HepG2 (cell line): ENCODE measurements around the gene PDE4D. TPM values are rescaled to one million over a fixed set of nuclear protein-coding genes. Genes with fewer than 3 reads are reported as not detected.

Experiments used
- ATAC-seq: fragments of 200-7000 bp; cut with Tn5 transposase; 3 replicates; pipeline ENCODE4 v1.9.1; 2020; ENCODE audit warnings: mild to moderate bottlenecking, moderate library complexity
- BruUV-seq: library from RNA; stranded (reverse); fragments of 400-500 nt; replicated peaks from 2 replicates; lab custom pipeline; 2021; lab: Mats Ljungman, UMichigan
- CTCF ChIA-PET: fragments of 300-600 bp; formaldehyde crosslinking; extraction: SDS; loops from one replicate; lab custom pipeline; 2021; ENCODE audit warnings: low total read pairs, inconsistent platforms, low intra/inter-chr PET ratio; lab: Yijun Ruan, JAX
- POLR2A ChIA-PET: fragments of 350-600 bp; sonication (Branson Sonifier 250); formaldehyde crosslinking; loops from one replicate; lab custom pipeline; 2020; ENCODE audit warnings: antibody characterized with exemption, inconsistent platforms; lab: Yijun Ruan, JAX
- DNase-seq: peaks from one replicate; pipeline ENCODE4 v3.0.0-alpha.2; 2015; ENCODE audit warnings: low spot score
- FAIRE-seq: peaks from 3 replicates; lab custom pipeline; 2011; peaks lifted over from hg19 to GRCh38; lab: Jason Lieb, UNC
- H2AFZ ChIP-seq: one replicate; pipeline ENCODE4 v1.6.1; 2011; ENCODE audit warnings: low read length, inconsistent platforms
- H3K27ac ChIP-seq: fragments of 300-600 bp; 3 replicates; pipeline ENCODE4 v1.8.0; 2011; ENCODE audit warnings: mixed run types, mild to moderate bottlenecking, mixed read lengths, low read length, inconsistent platforms; ENCODE audit not compliant: insufficient read depth; ENCODE audit errors: extremely low read length
- H3K27me3 ChIP-seq, 2 experiments: fragments of 200-600 bp in 1 of 2; 2 replicates in 1 of 2; 3 replicates in 1 of 2; pipeline versions ENCODE4 v1.6.0 to v1.8.0; 2011; ENCODE audit warnings: low read length in 2 of 2, mild to moderate bottlenecking in 2 of 2, moderate library complexity in 2 of 2, inconsistent platforms in 1 of 2; ENCODE audit not compliant: insufficient read depth in 2 of 2, control insufficient read depth in 1 of 2
- H3K36me3 ChIP-seq, 2 experiments: fragments of 200-600 bp in 1 of 2; replicated peaks in 1 of 2; 2 replicates in 1 of 2; 3 replicates in 1 of 2; pipeline versions ENCODE4 v1.5.1 to v1.8.0; 2011; ENCODE audit warnings: low read length in 2 of 2, inconsistent platforms in 1 of 2; ENCODE audit not compliant: insufficient read depth in 2 of 2, control insufficient read depth in 1 of 2
- H3K4me1 ChIP-seq: 2 replicates; pipeline ENCODE4 v1.5.1; 2012; ENCODE audit warnings: low read length, inconsistent platforms; ENCODE audit not compliant: insufficient read depth
- H3K4me2 ChIP-seq: 2 replicates; pipeline ENCODE4 v1.6.0; 2011; ENCODE audit warnings: low read depth, low read length, inconsistent platforms
- H3K4me3 ChIP-seq, 3 experiments: fragments of 200-600 bp in 1 of 3; sonication (generic), shearing (Covaris generic) in 1 of 3; replicated peaks in 1 of 3; 2 replicates each; pipeline ENCODE4 v1.5.1; 2011 to 2016; ENCODE audit warnings: low read length in 3 of 3, inconsistent platforms in 2 of 3, low read depth in 2 of 3, mild to moderate bottlenecking in 2 of 3, control low read depth in 1 of 3, mixed read lengths in 1 of 3; ENCODE audit not compliant: insufficient read depth in 1 of 3
- H3K79me2 ChIP-seq: one replicate; pipeline ENCODE4 v1.6.1; 2011; ENCODE audit warnings: low read length, inconsistent platforms; ENCODE audit not compliant: insufficient read depth
- H3K9ac ChIP-seq: 2 replicates; pipeline ENCODE4 v1.6.0; 2011; ENCODE audit warnings: mild to moderate bottlenecking, low read depth, low read length, inconsistent platforms; ENCODE audit not compliant: insufficient read depth
- H3K9me3 ChIP-seq: 2 replicates; pipeline ENCODE4 v1.5.1; 2012; ENCODE audit warnings: mild to moderate bottlenecking, low read length
- H4K20me1 ChIP-seq: 2 replicates; pipeline ENCODE4 v1.6.0; 2011; ENCODE audit warnings: inconsistent platforms, mild to moderate bottlenecking, low read length, moderate library complexity; ENCODE audit not compliant: insufficient read depth
- FOXO1 ChIP-seq: sonication (generic); formaldehyde crosslinking; IDR thresholded peaks from 2 replicates; pipeline ENCODE4 v1.4.0; 2020; ENCODE audit warnings: missing genetic modification reagents
- KLF11 ChIP-seq: IDR thresholded peaks from 2 replicates; pipeline ENCODE4 v1.6.1; 2016; ENCODE audit warnings: missing compliant biosample characterization
- SMC3 ChIP-seq: IDR thresholded peaks from 2 replicates; pipeline ENCODE4 v1.6.1; 2011; ENCODE audit warnings: low read length, improper control_type of control experiment
- STAG1 ChIP-seq: sonication (generic); formaldehyde crosslinking; IDR thresholded peaks from 2 replicates; pipeline ENCODE4 v1.4.0; 2020; ENCODE audit warnings: missing genetic modification reagents
- ZNF790 ChIP-seq: sonication (generic); formaldehyde crosslinking; IDR thresholded peaks from 2 replicates; pipeline ENCODE4 v1.8.0; 2022; ENCODE audit warnings: missing genetic modification reagents, mild to moderate bottlenecking, borderline replicate concordance
- WGBS: methylation state at CpG from one replicate; pipeline ENCODE4 v1.1.6; 2017; ENCODE audit warnings: low lambda C conversion rate; 5-methylcytosine and 5-hydroxymethylcytosine counted together
- in situ Hi-C: cut with HindIII; loops from 2 replicates; pipeline ENCODE4 v1.10.0; 2017; ENCODE audit warnings: low pct_unique_long_range_greater_than_20kb; ENCODE audit not compliant: extremely low pct_ligation_motif_present
- intact Hi-C: fragments of 100-400 bp; cut with micrococcal nuclease; formaldehyde crosslinking; loops from one replicate; pipeline ENCODE4 v1.10.0; 2022; ENCODE audit not compliant: unreplicated experiment
- polyA plus RNA-seq, 8 experiments: library from polyadenylated mRNA; depleted of rRNA in 3 of 8; stranded (reverse) in 7 of 8; unstranded in 1 of 8; fragments of >200 nt; fragmentation: Illumina TruSeq in 4 of 8; extraction: Trizol in 4 of 8; gene quantifications; 2 replicates each; pipeline versions ENCODE4 v1.2.1 to v1.2.3, GENCODE V29; 2011 to 2016; ENCODE audit warnings: low read depth in 4 of 8, missing spikeins in 1 of 8, mixed read lengths in 1 of 8; ENCODE audit not compliant: insufficient read depth in 1 of 8
- total RNA-seq, 5 experiments: library from RNA; depleted of rRNA; stranded (reverse); fragments of >200 nt; fragmentation: Illumina TruSeq; extraction: Trizol; gene quantifications; 2 replicates each; pipeline ENCODE4 v1.2.3, GENCODE V29; 2016; ENCODE audit warnings: low read depth in 1 of 5
- TF ChIP-seq, protein P1 (sequence below), 2 experiments: fragments of 450-650 bp in 1 of 2; sonication (generic) in 1 of 2; formaldehyde crosslinking in 1 of 2; IDR thresholded peaks; 2 replicates each; pipeline versions ENCODE4 v1.6.1 to v1.8.0; 2016 to 2022; ENCODE audit warnings: antibody characterized with exemption in 1 of 2, mild to moderate bottlenecking in 1 of 2, missing genetic modification reagents in 1 of 2
- TF ChIP-seq, protein P2 (sequence below): sonication (generic); formaldehyde crosslinking; IDR thresholded peaks from 2 replicates; pipeline ENCODE4 v1.5.0; 2020; ENCODE audit warnings: mild to moderate bottlenecking, missing genetic modification reagents, moderate library complexity

The PDE4D gene
- total and polyA plus RNA-seq, 2 of the 13 experiments (the other 11 are each of a cell fraction or from before 2014, with no cell fraction given), result 7.0 to 12.2 TPM

DNA sequence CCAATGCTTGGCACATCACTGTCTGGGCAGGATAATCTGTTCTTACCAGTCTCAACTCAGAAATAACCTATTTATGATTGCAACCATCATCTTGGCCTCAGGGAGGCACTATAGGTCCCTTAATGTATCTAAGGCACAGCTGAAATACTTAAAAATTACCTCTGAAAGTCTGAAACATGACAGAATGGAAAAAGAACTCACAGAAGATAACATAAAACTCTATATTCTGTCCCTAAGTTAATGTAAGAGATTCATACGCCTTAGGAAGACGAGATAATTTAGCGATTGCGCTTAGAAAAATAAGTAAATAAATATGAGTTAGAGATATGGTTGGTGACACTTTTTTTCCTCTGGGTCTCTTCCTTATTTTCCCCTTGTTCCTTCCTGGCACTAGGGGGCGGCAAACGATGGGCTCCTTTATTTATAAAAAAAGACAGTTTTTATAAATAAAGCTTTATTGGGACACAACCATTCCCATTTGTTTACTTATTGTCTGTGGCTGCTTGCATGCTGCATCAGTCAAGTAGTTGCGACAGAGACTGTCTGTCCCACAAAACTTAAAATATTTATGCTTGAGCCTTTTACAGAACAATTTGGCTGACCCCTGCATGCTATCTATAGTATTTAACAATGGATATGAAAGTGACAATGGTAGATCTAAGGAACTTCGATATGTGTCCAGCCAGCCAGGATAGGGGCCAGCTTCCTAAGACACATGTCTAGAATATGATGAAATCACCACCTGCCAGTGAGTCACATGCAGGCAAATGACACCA is 79.6 kb downstream of the PDE4D start:
- H3K4me2 ChIP-seq, result peak overlapping the region; percentile 27; the same call in 1 of the 2 replicates
- CTCF ChIA-PET, result interaction anchor here (1.1 to 2.1 kb wide), 6 partner anchors 14 to 865 kb away, joined by 3 to 6 read pairs (median 4); no protein-coding TSS in a partner anchor
- no peaks in the 10 kb centered on the region for H3K36me3 ChIP-seq
- H3K4me3 ChIP-seq, result no peak overlapping the region; a peak in 1 of 6 replicates
- H3K27ac ChIP-seq, result no peak overlapping the region
- ATAC-seq (peak; percentile 44; the same call in 1 of the 3 replicates), FAIRE-seq (no peak), DNase-seq (peak; percentile 30)
- POLR2A ChIA-PET, result no interaction called here
- H3K27me3 ChIP-seq, result no peaks in the 10 kb centered on the region
- BruUV-seq, result no TSS peak
- intact Hi-C loops, result loop anchor here (1.0 to 10.0 kb wide), 5 partner anchors 348 to 835 kb away; no protein-coding TSS in a partner anchor
- H2AFZ ChIP-seq, result no peak overlapping the region
- TF ChIP-seq STAG1 (CRISPR knock-in tag), result peak; percentile 67
- TF ChIP-seq SMC3, result peak; percentile 36
- no peak for TF ChIP-seq FOXO1
- TF ChIP-seq KLF11 (CRISPR knock-in tag), result no peak
- TF ChIP-seq, protein P1, sequence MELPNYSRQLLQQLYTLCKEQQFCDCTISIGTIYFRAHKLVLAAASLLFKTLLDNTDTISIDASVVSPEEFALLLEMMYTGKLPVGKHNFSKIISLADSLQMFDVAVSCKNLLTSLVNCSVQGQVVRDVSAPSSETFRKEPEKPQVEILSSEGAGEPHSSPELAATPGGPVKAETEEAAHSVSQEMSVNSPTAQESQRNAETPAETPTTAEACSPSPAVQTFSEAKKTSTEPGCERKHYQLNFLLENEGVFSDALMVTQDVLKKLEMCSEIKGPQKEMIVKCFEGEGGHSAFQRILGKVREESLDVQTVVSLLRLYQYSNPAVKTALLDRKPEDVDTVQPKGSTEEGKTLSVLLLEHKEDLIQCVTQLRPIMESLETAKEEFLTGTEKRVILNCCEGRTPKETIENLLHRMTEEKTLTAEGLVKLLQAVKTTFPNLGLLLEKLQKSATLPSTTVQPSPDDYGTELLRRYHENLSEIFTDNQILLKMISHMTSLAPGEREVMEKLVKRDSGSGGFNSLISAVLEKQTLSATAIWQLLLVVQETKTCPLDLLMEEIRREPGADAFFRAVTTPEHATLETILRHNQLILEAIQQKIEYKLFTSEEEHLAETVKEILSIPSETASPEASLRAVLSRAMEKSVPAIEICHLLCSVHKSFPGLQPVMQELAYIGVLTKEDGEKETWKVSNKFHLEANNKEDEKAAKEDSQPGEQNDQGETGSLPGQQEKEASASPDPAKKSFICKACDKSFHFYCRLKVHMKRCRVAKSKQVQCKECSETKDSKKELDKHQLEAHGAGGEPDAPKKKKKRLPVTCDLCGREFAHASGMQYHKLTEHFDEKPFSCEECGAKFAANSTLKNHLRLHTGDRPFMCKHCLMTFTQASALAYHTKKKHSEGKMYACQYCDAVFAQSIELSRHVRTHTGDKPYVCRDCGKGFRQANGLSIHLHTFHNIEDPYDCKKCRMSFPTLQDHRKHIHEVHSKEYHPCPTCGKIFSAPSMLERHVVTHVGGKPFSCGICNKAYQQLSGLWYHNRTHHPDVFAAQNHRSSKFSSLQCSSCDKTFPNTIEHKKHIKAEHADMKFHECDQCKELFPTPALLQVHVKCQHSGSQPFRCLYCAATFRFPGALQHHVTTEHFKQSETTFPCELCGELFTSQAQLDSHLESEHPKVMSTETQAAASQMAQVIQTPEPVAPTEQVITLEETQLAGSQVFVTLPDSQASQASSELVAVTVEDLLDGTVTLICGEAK (IDR thresholded peaks at IDR 0.05), result peak; percentile 86
- TF ChIP-seq, protein P1 (CRISPR knock-in tag; IDR thresholded peaks at IDR 0.05), result peak; percentile 98
- TF ChIP-seq ZNF790 (CRISPR knock-in tag), result no peak
- TF ChIP-seq, protein P2, sequence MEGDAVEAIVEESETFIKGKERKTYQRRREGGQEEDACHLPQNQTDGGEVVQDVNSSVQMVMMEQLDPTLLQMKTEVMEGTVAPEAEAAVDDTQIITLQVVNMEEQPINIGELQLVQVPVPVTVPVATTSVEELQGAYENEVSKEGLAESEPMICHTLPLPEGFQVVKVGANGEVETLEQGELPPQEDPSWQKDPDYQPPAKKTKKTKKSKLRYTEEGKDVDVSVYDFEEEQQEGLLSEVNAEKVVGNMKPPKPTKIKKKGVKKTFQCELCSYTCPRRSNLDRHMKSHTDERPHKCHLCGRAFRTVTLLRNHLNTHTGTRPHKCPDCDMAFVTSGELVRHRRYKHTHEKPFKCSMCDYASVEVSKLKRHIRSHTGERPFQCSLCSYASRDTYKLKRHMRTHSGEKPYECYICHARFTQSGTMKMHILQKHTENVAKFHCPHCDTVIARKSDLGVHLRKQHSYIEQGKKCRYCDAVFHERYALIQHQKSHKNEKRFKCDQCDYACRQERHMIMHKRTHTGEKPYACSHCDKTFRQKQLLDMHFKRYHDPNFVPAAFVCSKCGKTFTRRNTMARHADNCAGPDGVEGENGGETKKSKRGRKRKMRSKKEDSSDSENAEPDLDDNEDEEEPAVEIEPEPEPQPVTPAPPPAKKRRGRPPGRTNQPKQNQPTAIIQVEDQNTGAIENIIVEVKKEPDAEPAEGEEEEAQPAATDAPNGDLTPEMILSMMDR, result peak; percentile 54
- no peaks in the 10 kb centered on the region for H3K9me3 ChIP-seq
- in situ Hi-C loops, result loop anchor here (10.0 kb wide), 2 partner anchors 471 to 771 kb away; no protein-coding TSS in a partner anchor
- 17% methylated on average over 8 of the region's 8 CpGs for WGBS
- no peaks in the 10 kb centered on the region for H4K20me1 ChIP-seq
- 0 out of 2 replicates have a peak, but pooled peaks cover 5% of the 10 kb centered on the region for H3K4me1 ChIP-seq
- H3K9ac ChIP-seq, result no peak overlapping the region
- H3K79me2 ChIP-seq, result no peaks in the 10 kb centered on the region
